ENCODE data around the gene CDCA4.

GRCh38 chr14:105049753-105050550 lies 29.1 kb upstream of the CDCA4 start:
- no peak for TF ChIP-seq CTCF (IDR thresholded peaks at IDR 0.05)
- TF ChIP-seq POLR2A (IDR thresholded peaks at IDR 0.05): no peak

Data from testis (tissue), 2 donors.